ENCODE results near the gene PTPRN2.
"Not testable (repeated sequence)": the region's sequence is repeated elsewhere in the genome, so short reads cannot be mapped to it uniquely, and the experiment has no call there.

The PTPRN2 gene

DNA sequence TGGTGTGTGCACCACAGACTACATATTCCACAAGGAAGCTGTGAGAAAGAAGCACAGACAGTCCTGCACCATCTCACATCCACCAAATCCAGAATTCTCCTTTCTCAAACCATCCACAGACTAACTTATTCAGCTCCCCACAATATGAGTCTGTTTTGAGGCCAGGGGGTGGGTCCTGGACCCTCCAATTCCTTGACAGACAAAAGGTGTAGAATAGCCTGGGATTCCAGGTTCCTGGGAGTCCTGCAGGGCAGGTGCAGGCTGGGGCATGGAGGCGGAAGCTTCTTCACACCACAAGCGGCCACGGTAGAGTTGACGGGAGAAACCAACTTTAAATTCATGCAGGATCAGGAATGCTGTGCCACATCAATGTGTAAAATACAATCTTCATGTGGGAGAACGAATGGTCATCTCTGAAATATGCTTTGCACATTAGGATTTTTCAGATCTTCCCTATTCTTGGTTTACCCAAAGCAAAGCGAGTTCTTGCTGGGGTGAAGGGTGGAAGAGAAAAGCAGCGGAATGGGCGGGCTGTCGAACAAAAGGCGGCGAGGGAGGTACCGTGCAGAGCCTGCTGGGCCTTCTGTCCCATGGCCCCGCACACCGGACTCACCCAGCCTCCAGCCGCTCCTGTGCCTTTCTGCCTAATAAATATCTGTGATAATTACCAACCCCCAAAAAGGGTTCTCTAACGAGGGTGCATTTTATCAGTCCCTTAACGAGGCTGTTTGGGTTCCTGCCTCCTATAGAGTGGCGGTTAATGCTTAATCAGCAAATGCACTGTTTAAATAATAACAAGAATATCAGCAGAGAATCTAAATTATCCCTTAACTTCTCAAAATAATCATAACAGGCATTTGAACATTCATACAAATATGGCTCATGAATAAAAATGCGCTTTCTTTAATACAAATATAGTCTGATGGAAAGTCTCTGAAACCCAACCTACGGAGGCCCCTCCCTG is 736.9 kb downstream of the PTPRN2 start:
- no peak for DNase-seq (ENCODE audit: low read depth in 3 of 3)

DNA sequence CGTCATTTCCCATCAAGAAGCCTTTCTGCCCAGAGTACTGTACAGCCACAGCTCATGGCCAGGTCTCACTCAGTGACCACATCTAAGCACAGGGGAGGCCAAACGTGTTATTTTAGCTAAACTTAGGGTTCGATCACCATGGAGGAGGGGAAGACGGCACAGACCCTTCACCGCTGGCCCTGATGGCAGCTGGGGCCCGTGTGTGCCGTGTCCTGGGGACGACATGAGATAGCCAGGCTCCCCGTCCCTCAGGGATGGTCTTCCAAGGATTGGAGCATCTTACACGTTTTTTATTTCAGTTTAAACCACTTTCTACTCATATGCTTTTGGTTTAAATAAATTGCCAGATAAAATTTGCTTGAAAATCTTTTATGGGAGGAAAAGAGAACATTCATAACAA is 737.9 kb downstream of the PTPRN2 start:
- no peak for DNase-seq (ENCODE audit: low read depth in 3 of 3)

DNA sequence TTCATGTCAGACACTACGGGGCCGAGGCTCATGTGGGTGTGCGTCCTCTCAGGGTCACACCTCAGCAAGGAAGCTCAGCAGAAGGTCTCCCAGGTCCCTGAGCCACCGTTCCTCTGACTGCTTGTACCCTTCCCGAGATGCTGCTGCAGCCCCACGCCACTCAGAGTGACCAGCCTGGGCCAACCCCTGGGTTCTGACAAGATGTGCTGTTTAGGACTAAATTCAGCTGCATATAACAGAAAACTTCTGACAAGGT is 738.4 kb downstream of the PTPRN2 start:
- no peak for DNase-seq (ENCODE audit: low read depth in 3 of 3)

DNA sequence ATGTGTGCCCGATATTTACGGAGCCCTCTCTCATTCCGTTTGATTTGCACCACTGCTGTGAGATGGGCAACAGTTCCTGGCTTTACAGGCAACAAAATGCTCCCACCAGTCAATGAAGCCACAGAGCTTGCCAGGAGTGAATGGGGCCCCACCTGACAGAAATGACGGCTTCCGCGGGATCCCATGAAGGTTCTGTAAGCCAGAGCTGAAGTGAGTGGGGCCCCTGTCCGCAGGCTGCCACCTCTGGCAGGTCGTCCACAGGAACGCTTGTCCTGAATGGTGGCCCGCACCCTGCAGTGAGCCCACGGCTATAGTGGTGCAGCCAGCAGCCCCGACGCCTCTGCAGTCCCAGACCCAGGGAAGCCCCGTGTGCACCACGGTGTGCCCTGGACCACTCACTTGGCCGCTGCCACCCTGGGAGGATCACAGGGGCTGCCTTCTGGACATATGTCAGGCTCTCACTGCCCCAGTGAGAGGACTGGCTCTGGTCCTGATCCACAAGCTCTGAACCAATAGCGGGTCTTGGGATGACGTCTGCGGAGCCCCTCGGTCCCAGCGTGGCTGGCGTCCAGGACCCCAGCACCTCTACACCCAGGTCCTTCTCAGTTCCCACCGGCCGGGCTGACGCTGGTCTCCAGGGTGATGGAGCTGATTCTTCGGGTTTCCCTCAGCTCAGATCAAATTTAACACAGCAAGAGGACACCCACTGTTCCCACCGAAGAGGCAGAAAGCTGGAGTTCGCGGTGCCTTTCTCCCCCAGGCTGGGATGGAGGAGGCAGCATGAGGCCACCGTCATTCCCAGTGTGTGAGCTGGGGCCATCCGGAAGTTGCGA is 738.9 kb downstream of the PTPRN2 start:
- no peak for DNase-seq (ENCODE audit: low read depth in 3 of 3)

DNA sequence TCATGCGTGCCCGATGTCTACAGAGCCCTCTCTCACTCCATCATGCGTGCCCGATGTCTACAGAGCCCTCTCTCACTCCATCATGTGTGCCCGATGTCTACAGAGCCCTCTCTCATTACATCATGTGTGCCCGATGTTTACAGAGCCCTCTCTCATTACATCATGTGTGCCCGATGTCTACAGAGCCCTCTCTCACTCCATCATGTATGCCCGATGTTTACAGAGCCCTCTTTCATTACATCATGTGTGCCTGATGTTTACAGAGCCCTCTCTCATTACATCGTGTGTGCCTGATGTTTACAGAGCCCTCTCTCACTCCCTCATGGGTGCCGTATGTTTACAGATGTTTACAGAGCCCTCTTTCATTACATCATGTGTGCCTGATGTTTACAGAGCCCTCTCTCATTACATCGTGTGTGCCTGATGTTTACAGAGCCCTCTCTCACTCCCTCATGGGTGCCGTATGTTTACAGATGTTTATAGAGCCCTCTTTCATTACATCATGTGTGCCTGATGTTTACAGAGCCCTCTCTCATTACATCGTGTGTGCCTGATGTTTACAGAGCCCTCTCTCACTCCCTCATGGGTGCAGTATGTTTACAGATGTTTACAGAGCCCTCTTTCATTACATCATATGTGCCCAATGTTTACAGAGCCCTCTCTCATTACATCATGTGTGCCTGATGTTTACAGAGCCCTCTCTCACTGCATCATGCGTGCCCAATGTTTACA is 739.7 kb downstream of the PTPRN2 start:
- DNase-seq (ENCODE audit: low read depth in 3 of 3): not testable (repeated sequence)

DNA sequence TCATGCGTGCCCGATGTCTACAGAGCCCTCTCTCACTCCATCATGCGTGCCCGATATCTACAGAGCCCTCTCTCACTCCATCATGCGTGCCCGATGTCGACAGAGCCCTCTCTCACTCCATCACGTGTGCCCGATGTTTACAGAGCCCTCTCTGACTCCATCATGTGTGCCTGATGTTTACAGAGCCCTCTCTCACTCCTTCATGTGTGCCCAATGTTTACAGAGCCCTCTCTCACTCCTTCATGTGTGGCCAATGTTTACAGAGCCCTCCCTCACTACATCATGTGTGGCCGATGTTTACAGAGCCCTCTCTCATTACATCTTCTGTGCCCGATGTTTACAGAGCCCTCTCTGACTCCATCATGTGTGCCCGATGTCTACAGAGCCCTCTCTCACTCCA is 740.9 kb downstream of the PTPRN2 start:
- not testable (repeated sequence) for DNase-seq (ENCODE audit: low read depth in 3 of 3)

DNA sequence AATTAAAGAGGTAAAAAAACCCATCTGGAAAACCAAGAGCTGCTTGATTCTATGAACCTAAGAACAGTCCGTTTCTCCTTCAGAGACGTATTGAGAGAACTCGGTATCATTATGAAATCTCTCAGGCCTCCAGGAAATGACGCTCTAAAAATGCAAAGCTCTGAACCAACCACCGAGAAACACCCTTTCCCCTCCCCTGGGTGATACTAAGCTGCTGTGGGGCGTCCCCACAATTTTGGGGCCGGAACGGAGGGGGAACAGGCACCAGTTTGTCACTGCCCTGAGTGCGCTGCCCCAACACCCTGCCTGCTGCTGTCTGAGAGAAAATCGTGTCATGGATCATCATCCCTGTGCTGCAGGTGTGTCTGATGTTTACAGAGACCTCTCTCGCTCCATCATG is 741.4 kb downstream of the PTPRN2 start:
- no peak for DNase-seq (ENCODE audit: low read depth in 3 of 3)

DNA sequence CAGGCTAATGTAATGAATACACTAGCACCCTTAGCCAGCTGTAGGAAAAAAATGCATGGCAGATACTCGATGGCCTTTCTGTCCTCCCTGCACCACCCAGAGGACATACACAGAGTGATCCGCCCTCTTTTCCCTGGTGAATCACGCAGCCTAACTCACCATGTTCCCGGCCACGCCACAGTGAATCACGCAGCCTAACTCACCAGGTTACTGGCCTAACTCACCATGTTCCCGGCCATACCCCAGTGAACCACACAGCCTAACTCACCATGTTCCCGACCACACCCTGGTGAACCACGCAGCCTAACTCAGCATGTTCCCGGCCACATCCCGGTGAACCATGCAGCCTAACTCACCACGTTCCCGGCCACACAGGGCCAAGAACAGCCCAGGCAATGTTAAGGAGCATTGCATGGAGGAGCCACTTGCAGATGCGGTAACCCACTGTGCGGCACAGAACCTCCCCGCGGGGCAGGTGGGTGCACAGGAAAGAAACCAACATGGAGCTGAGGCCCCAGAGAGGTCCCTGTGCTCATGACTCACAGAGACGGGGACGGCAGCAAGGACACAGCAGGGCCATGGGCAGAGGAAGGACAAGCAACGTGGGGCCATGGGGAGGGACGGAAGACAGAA is 742.3 kb downstream of the PTPRN2 start:
- no peak for DNase-seq (ENCODE audit: low read depth in 3 of 3)

DNA sequence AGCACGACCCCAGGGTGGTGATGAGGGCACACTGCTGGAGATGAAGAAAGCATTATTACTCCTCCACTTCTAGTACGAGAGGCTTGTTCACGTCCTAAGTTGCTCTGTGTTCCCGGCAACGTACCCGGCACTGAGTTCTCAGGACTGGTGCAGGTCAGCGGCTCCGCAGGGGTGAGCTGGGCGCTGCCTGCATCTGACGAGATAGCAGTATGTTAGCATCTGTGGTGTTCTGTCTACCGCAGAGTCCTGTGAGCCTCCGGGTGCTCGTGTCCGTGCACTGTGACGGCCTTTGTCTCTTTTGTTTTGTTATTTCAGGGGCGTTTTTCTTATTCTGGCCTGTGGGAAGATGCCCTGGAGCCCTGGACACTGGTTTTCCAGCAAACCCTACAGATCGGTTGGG is 743.0 kb downstream of the PTPRN2 start:
- DNase-seq (ENCODE audit: low read depth in 3 of 3): no peak

DNA sequence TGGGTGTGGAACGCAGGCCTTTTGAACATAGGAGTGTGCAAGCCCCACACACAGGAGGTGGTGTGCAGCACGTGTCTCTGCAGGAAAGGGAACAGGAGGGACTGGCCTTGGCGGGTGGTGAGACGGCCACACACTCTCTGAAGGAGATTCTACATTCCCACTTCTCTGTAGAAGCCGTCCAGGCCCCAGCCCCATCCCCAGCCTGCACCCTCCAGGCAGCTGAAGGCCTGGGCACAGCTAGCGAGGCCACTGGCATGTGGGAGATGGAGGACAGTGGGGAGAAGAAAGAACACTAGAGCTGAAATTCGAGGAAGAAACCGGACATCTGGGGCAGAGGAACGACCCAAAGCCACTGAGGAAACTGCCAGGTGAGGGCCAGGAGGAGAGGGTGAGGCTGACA is 743.5 kb downstream of the PTPRN2 start:
- no peak for DNase-seq (ENCODE audit: low read depth in 3 of 3)

DNA sequence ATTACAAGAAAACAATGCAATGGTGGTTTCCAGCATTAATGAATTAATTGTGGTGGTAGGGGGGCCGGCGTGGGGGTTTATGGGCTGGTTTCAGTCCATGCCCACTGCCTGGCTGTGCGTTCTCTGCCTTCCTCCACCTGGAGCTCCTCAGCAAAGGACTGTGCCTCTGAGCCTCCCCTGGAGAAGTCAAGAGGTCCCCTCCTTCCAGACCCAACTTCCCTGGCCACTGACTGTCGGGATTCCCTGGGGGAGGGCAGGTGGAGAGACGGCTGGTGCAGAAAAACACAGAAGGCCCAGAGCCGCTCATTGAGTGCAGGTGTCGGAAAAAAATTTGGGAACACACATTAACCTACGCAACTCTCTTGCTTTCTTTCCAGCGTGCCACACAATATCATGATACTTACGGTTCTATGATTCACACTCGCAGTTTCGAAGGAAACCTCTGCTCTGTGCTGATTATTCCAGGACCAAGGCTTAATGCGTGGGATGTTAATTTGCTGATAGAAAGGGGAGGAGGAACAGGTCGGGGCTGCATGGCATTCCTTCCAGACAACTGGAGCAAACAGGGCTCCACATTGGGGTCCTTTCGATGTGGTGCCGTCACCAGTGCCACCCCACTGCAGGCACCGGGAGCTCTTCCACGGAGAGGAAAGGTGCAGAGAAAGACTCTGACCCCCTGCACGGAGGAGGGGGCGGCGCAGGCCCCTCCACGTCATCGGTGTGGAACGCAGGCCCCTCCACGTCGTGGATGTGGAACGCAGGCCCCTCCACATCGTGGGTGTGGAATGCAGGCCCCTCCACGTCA is 744.1 kb downstream of the PTPRN2 start:
- no peak for DNase-seq (ENCODE audit: low read depth in 3 of 3)

DNA sequence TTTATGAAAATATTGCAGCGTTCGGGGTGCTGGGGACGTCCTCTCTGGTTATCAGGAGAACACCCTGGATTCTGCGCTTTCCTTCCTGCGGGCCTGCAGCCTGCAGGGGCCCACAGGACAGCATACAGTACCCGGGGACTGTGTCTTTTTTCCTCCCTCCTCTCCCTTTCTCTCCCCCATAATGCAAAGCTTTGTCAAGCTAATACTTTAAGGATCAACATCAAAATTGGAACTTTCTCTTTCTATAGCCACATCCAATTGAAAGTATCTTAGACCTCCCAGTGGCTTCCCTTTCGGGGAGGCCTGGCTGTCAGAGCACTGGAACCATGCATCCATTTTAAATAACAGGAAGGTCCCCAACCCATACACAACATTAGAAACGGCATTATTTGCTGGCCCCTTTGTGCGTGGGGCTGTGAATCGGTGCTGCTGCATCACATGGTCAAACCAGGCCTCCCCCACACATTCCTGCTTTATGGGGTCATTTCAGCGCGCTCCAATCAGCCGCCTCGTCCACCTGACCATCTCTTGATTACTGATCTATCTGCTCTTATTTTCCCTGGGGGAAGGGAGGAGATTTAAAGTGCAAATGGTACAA is 745.8 kb downstream of the PTPRN2 start:
- no peak for DNase-seq (ENCODE audit: low read depth in 3 of 3)

DNA sequence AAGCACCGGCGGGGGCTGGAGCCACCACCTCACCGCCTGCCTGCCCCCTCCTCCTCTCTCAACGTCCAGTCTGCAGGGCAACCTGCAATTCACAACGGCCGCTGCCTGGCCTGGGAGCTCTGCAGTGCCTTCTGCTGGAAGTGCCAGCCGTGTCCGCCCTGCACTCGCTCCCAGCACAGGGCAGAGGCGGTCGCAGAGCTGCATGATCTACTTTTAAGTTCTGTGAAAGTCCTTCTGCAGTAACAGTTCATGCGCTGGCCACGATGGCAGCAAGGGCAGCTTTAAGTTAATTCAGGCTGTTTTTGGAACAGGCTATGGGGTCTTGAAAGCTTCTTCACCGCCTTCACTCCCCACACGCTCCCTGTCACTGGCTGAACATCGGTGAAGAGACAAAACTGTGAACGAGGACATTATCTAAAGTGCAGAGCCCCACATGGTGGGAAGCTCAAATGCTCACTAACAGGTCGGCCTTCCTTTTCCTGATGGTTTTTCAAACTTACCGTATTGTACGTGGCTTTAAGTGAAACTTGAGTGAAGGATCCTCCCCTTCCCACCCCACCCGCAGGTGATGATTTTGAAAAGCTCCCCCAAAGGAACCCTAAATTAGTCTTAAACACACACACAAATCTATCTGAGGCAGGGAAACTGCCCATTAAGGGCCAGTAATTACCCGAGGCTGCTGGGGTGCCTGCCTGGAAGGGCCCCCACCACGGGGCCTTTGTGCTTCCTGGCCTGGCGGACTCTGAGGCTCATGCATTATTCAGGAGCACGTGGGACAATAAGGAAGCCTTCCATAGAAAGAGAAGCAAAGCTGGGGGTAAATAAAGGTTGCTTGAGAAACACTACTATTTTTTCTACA is 746.5 kb downstream of the PTPRN2 start:
- DNase-seq (ENCODE audit: low read depth in 3 of 3): no peak

DNA sequence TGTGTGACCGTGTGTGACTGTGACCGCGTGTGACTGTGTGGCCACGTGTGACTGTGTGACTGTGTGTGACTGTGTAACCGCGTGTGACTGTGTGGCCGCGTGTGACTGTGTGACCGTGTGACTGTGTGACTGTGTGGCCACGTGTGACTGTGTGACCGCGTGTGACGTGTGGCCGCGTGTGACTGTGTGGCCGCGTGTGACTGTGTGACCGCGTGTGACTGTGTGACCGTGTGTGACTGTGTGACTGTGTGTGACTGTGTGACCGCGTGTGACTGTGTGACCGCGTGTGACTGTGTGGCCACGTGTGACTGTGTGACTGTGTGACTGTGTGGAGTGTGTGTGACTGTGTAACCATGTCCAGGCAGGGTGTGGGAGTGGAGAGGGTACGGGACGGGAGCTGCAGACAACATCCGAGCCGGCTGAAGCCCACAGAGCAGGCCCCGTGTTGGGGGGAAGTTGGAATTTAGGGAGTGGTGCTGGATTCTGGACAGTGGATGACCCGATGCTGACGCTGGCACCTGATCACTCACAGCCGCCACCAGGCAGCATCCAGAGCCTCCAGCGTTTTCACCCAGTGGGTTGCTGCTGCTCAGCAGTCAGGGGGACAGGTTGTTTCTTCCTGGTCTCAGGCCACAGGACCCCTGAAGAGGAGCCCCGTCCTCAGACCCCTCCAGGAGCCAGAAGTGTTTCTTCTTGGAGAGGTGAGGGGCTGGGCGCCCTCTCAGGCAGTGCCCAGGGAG is 747.3 kb downstream of the PTPRN2 start:
- DNase-seq (ENCODE audit: low read depth in 3 of 3): no peak

DNA sequence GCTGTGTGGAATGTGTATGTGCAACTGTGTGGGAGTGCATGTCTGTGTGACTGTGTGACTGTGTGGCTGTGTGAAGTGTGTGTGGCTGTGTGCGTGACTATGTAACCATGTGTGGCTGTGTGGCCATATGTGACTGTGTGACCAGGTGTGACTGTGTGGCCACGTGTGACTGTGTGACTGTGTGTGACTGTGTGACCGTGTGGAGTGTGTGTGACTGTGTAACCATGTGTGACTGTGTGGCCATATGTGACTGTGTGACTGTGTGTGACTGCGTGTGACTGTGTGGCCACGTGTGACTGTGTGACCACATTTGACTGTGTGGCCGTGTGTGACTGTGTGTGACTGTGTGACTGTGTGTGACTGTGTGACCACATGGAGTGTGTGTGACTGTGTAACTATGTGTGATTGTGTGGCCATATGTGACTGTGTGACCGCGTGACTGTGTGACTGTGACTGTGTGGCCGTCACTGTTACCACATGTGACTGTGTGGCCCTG is 747.9 kb downstream of the PTPRN2 start:
- no peak for DNase-seq (ENCODE audit: low read depth in 3 of 3)

DNA sequence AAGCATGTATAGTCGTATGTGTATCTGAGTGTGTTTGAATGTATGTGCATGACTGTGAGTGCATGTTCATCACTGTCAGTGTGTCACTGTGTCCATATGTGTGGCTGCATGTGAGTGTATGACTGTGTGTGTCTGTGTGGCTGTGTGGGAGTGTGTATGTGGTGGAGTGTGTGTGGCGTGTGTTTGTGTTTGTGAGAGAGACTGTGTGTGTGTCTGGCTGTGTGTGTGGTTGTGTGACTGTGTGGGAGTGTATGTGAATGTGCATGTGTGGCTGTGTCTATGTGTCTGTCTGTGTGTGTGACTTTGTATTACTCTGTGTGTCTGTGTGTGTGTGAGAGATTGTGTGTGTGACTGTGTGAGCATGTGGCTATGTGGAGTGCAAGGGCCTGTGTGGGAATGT is 748.4 kb downstream of the PTPRN2 start:
- DNase-seq (ENCODE audit: low read depth in 3 of 3): no peak

DNA sequence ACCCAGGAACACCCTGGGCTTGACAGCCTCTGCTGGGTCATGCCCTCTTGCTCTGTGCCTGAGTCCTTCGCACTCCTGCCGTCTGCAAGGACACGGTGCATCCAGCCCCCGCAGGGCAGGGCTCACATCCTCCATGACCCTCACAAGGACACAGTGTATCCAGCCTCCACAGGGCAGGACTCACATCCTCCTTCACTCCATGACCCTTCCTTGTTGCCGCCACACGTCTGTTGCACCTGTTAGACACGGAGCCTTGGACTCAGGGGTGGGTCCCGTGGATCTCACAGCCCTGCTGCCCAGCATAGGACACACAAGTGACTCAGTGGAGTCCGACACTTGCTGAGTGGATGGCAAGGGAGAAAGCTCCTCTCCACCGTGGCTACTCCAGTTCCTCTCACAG is 750.1 kb downstream of the PTPRN2 start:
- DNase-seq (ENCODE audit: low read depth in 3 of 3): no peak

DNA sequence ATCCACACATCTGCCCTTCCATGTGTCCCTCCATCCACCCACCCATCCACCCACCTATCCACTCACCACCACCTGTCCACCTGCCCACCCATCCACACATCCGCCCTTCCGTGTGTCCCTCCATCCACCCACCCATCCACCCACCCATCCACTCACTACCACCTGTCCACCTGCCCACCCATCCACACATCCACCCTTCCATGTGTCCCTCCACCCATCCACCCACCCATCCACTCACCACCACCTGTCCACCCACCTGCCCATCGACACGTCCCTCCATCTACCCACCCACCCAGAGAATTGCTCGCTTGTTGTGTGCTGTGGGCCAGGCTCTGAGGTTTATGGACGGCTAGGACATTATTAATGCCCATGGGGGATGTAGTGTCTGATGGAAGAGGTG is 750.6 kb downstream of the PTPRN2 start:
- no peak for DNase-seq (ENCODE audit: low read depth in 3 of 3)
